GM23338 (cell line): Measurements from ENCODE around the gene CAMTA1. TPM values are rescaled to one million over a fixed set of nuclear protein-coding genes. Genes with fewer than 3 reads are reported as not detected.

Experiments used
- ATAC-seq: fragments of 200-7000 bp; cut with Tn5 transposase; 3 replicates; pipeline ENCODE4 v1.9.1; 2020
- DNase-seq: peaks from one replicate; pipeline ENCODE4 v3.0.0-alpha.2; 2015; ENCODE audit warnings: low spot score
- H2AFZ ChIP-seq: fragments of 200-600 bp; sonication (generic); 2 replicates; pipeline ENCODE4 v1.8.0; 2016; ENCODE audit warnings: antibody characterized with exemption, mild to moderate bottlenecking, moderate library complexity
- H3F3A ChIP-seq: fragments of 200-600 bp; sonication (generic); replicated peaks from 2 replicates; pipeline ENCODE4 v1.8.0; 2017; ENCODE audit warnings: antibody characterized with exemption, mixed run types, low read depth
- H3K27ac ChIP-seq: fragments of 200-600 bp; sonication (generic); 2 replicates; pipeline ENCODE4 v1.6.1; 2016; ENCODE audit warnings: low read depth
- H3K27me3 ChIP-seq: fragments of 200-600 bp; sonication (generic); 2 replicates; pipeline ENCODE4 v1.8.0; 2016; ENCODE audit warnings: mild to moderate bottlenecking, mixed run types, moderate library complexity; ENCODE audit not compliant: insufficient read depth
- H3K36me3 ChIP-seq: fragments of 200-600 bp; sonication (generic); 2 replicates; pipeline ENCODE4 v1.8.0; 2016; ENCODE audit warnings: mild to moderate bottlenecking; ENCODE audit not compliant: insufficient read depth
- H3K4me1 ChIP-seq: fragments of 200-600 bp; sonication (generic); 2 replicates; pipeline ENCODE4 v1.8.0; 2016; ENCODE audit warnings: mild to moderate bottlenecking, moderate library complexity; ENCODE audit not compliant: insufficient read depth
- H3K4me2 ChIP-seq: fragments of 200-600 bp; sonication (generic); 2 replicates; pipeline ENCODE4 v1.7.1; 2017; ENCODE audit warnings: mixed run types
- H3K4me3 ChIP-seq: fragments of 200-600 bp; sonication (generic); 2 replicates; pipeline ENCODE4 v1.6.1; 2016; ENCODE audit warnings: mixed run types
- H3K79me2 ChIP-seq: fragments of 200-600 bp; sonication (generic); replicated peaks from 2 replicates; pipeline ENCODE4 v1.8.0; 2017; ENCODE audit warnings: mild to moderate bottlenecking; ENCODE audit not compliant: insufficient read depth
- H3K9me2 ChIP-seq: fragments of 200-600 bp; sonication (generic); 2 replicates; pipeline ENCODE4 v1.8.0; 2017; ENCODE audit not compliant: insufficient read depth
- H4K20me1 ChIP-seq: fragments of 200-600 bp; sonication (generic); replicated peaks from 2 replicates; pipeline ENCODE4 v1.8.0; 2017; ENCODE audit warnings: mild to moderate bottlenecking; ENCODE audit not compliant: insufficient read depth
- H3K27ac Mint-ChIP-seq: 2 replicates; pipeline ENCODE4 v1.8.0; 2020; ENCODE audit warnings: inconsistent platforms, mild to moderate bottlenecking, moderate library complexity, mixed read lengths
- H3K27me3 Mint-ChIP-seq: 3 replicates; pipeline ENCODE4 v1.8.0; 2022; ENCODE audit warnings: low read depth, mild to moderate bottlenecking, moderate library complexity, mixed read lengths, inconsistent platforms; ENCODE audit not compliant: insufficient read depth, poor library complexity
- H3K36me3 Mint-ChIP-seq: 3 replicates; pipeline ENCODE4 v1.8.0; 2021; ENCODE audit warnings: low read depth, mild to moderate bottlenecking, inconsistent platforms, moderate library complexity, mixed read lengths
- H3K4me1 Mint-ChIP-seq: 3 replicates; pipeline ENCODE4 v1.8.0; 2020; ENCODE audit warnings: mild to moderate bottlenecking, inconsistent platforms, mixed read lengths
- H3K4me3 Mint-ChIP-seq: 3 replicates; pipeline ENCODE4 v1.8.0; 2021; ENCODE audit warnings: moderate library complexity, mild to moderate bottlenecking, inconsistent platforms, mixed read lengths
- H3K9me3 Mint-ChIP-seq: 3 replicates; pipeline ENCODE4 v1.8.0; 2020; ENCODE audit warnings: moderate library complexity, mild to moderate bottlenecking, inconsistent platforms, mixed read lengths
- CREB1 ChIP-seq: fragments of 250-450 bp; sonication (Bioruptor Pico); IDR thresholded peaks from 2 replicates; pipeline ENCODE4 v1.5.0; 2020; ENCODE audit warnings: low read depth, mild to moderate bottlenecking, moderate library complexity
- CTCF ChIP-seq, 2 experiments: fragments of 200-600 bp in 1 of 2; sonication (generic) in 1 of 2; conservative IDR thresholded peaks; 2 replicates each; pipeline versions ENCODE4 v1.5.1 to v1.6.1; 2016 to 2017; ENCODE audit warnings: antibody characterized with exemption in 2 of 2, low read depth in 2 of 2, mild to moderate bottlenecking in 2 of 2, moderate library complexity in 1 of 2
- ETS1 ChIP-seq: IDR thresholded peaks from 2 replicates; pipeline ENCODE4 v1.6.1; 2016; ENCODE audit warnings: antibody characterized with exemption
- EZH2 ChIP-seq: fragments of 200-600 bp; sonication (generic); IDR thresholded peaks from one replicate; pipeline ENCODE4 v1.8.0; 2017; ENCODE audit warnings: antibody characterized with exemption, mild to moderate bottlenecking, low read depth; ENCODE audit not compliant: unreplicated experiment
- EZH2phosphoT487 ChIP-seq: fragments of 200-600 bp; sonication (generic); IDR thresholded peaks from one replicate; pipeline ENCODE4 v1.8.1; 2018; ENCODE audit warnings: antibody characterized with exemption; ENCODE audit not compliant: unreplicated experiment
- JUNB ChIP-seq: IDR thresholded peaks from one replicate; pipeline ENCODE4 v1.6.1; 2016; ENCODE audit warnings: antibody characterized with exemption; ENCODE audit not compliant: unreplicated experiment
- NANOG ChIP-seq: IDR thresholded peaks from 2 replicates; pipeline ENCODE4 v1.6.1; 2016; ENCODE audit warnings: antibody characterized with exemption, borderline replicate concordance
- POLR2AphosphoS5 ChIP-seq: IDR thresholded peaks from 2 replicates; pipeline ENCODE4 v1.6.1; 2016; ENCODE audit warnings: antibody characterized with exemption, low read depth
- REST ChIP-seq: IDR thresholded peaks from one replicate; pipeline ENCODE4 v1.6.1; 2018; ENCODE audit warnings: antibody characterized with exemption; ENCODE audit not compliant: unreplicated experiment
- STAT1 ChIP-seq: IDR thresholded peaks from one replicate; pipeline ENCODE4 v1.6.1; 2016; ENCODE audit warnings: antibody characterized with exemption; ENCODE audit not compliant: unreplicated experiment
- ZNF114 ChIP-seq: fragments of 250-450 bp; sonication (Bioruptor Pico); IDR thresholded peaks from 2 replicates; pipeline ENCODE4 v1.5.0; 2020; ENCODE audit warnings: mild to moderate bottlenecking, moderate library complexity
- ZNF331 ChIP-seq: fragments of 250-450 bp; sonication (Bioruptor Pico); IDR thresholded peaks from 2 replicates; pipeline ENCODE4 v1.5.0; 2020; ENCODE audit warnings: low read depth, mild to moderate bottlenecking, moderate library complexity
- ZNF462 ChIP-seq: fragments of 250-450 bp; sonication (Bioruptor Pico); IDR thresholded peaks from 2 replicates; pipeline ENCODE4 v1.5.0; 2020; ENCODE audit warnings: mild to moderate bottlenecking, moderate library complexity
- polyA plus RNA-seq: library from polyadenylated mRNA; unstranded; fragments of >200 nt; fragmentation: Nextera tagmentation; extraction: Ambion mirVana; gene quantifications from 2 replicates; pipeline ENCODE4 v1.2.1, GENCODE V29; 2016
- total RNA-seq: library from RNA; depleted of rRNA; stranded (reverse); fragments of >200 nt; shearing (Covaris generic); gene quantifications from 2 replicates; pipeline ENCODE4 v1.2.3, GENCODE V29; 2014

CAMTA1 gene
- total and polyA plus RNA-seq, 2 experiments from 2014 or later = 115 to 519 TPM

GRCh38 chr1:7390604-7391000, 605.3 kb downstream of the CAMTA1 start:
- no peak overlapping the region for H3K4me3 ChIP-seq
- Mint-ChIP-seq H3K27ac (no peak overlapping the region), H3K4me3 (no peak overlapping the region), H3K36me3 (peaks cover 9% of the 10 kb centered on the region; the same call in 2 of the 3 replicates), H3K27me3 (peaks cover 6% of the 10 kb centered on the region), H3K9me3 (peaks cover 11% of the 10 kb centered on the region), H3K4me1 (peaks cover 16% of the 10 kb centered on the region)
- no peaks in the 10 kb centered on the region for H3K27me3 ChIP-seq
- H3F3A ChIP-seq = no peaks in the 10 kb centered on the region
- TF ChIP-seq EZH2phosphoT487 (no peak), EZH2 (no peak), REST (no peak), CREB1 (CRISPR knock-in tag) (no peak), NANOG (no peak), STAT1 (no peak), ETS1 (no peak), ZNF331 (CRISPR knock-in tag) (no peak), ZNF462 (CRISPR knock-in tag) (no peak), POLR2AphosphoS5 (no peak), ZNF114 (CRISPR knock-in tag) (no peak), JUNB (no peak), CTCF (conservative IDR thresholded peaks at IDR 0.05; ENCODE audit: low read depth in 2 of 2) (no peak)
- H4K20me1 ChIP-seq = no peaks in the 10 kb centered on the region
- H3K9me2 ChIP-seq = no peaks in the 10 kb centered on the region
- H2AFZ ChIP-seq = no peak overlapping the region
- H3K79me2 ChIP-seq = no peaks in the 10 kb centered on the region
- ATAC-seq (no peak), DNase-seq (no peak)
- H3K36me3 ChIP-seq = no peaks in the 10 kb centered on the region
- H3K27ac ChIP-seq = no peak overlapping the region
- H3K4me1 ChIP-seq = no peaks in the 10 kb centered on the region
- no peak overlapping the region for H3K4me2 ChIP-seq
